Measurements from ENCODE around the gene PHLDA2.
A peak's percentile ranks its signal among the peaks of the same experiment; 100 is the strongest.

The PHLDA2 gene, protein sequence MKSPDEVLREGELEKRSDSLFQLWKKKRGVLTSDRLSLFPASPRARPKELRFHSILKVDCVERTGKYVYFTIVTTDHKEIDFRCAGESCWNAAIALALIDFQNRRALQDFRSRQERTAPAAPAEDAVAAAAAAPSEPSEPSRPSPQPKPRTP

DNA sequence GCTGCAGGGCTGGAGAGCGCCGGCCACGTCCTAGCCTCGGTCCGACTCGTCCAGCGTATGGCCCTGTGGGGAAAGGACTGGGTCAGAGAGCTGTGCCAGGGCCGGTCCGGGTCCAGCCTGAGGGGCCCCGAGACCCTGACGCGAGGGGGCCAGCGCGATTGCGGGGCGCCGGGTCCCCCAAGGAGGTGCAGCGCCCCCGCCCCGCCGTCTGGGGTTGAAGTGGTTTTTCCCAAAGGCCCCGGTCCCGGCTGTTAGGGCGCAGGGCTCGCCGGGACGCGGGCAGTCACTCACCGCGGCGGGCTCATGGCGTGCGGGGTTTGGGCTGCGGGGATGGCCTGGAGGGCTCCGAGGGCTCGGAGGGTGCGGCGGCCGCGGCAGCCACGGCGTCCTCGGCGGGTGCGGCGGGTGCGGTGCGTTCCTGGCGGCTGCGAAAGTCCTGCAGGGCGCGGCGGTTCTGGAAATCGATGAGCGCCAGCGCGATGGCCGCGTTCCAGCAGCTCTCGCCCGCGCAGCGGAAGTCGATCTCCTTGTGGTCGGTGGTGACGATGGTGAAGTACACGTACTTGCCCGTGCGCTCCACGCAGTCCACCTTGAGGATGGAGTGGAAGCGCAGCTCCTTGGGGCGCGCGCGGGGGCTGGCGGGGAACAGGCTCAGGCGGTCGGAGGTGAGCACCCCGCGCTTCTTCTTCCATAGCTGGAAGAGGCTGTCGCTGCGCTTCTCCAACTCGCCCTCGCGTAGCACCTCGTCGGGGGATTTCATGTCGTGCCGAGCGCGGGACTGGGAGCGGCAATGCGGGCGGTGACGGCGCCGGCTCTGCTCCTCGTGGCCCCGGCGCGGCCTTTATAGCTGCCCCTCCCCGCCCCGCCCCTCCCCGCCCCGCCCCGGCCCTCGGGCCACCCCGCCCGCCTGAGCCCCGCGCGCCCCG lies at the start of gene PHLDA2:
TSS of gene PHLDA2 (minus strand) at position 816 of the 926 bp plus-strand sequence. CDS start at position 760, 56 bp downstream.
- DNase-seq = peak; percentile 64

DNA sequence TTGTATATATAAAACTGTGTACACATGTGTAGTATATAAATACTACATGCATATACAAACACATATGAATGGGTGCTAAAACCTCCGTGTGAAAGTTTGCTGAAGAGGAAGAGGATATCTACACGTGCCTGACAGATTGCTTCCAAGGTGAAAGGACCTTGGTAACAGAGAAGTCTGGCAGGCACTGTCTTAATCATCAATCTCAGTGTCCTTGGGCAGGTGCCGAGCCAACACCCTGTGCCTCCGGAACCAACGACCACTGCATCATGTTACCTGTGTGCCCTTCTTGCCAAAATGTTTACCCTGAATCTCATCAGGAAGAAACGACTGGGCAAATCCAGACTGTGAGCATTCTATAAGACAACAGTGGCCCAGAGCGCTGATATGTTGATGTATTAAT lies 47.9 kb upstream of the PHLDA2 start:
- DNase-seq = no peak

DNA sequence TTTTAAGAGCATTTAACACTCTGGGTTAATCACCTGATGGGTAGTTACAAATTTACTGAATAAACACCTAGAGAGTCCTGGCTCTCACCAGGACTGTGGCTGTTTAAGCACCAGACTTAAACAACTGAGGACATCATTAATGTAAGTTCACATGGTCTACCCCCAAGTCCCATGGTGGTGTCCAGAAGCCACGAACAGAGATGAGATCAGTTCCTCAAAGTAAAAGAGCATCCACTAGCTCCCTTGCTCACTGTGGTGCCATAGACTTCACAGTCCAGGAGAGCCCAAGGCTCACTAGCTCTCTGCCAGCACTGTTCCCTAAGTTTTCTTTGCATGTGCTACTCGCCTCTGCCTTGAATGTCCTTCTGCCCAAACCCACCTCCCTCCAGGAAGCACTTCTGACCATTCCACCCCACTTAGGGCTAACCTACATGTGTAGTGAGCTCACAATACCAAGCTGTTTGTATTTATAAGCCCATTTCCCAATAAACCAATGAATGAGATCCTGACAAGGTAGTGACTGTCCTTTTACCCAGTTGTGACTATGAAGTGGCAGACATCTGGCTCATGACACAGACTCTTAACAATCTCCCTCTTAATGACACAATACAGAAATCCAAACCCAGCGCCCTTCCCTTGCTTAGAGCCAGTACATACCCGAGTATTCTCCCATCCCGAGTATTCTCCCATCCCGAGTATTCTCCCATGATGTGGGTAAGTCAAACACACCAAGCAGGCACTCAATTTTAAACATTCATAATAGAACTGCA lies 47.3 kb upstream of the PHLDA2 start:
- DNase-seq = no peak

DNA sequence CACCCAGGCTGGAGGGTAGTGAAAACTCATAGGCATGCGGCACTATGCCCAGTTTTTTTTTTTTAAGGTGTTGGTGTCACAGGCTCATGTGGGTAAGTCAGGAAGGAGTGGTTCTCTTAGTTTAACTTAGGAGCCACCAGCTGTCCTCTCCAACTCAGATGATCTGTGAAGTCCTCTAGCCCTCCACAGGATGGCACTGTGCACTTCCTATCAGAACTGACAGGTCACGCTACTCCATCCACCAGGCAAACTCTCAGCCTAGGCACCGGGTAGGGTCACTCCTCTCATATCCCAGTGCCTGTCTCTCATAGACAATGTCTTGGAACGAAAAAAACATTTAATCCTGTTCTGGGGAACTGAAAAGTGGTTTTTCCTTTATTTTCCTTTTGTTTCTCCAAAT lies 46.4 kb upstream of the PHLDA2 start:
- DNase-seq = peak; percentile 64

DNA sequence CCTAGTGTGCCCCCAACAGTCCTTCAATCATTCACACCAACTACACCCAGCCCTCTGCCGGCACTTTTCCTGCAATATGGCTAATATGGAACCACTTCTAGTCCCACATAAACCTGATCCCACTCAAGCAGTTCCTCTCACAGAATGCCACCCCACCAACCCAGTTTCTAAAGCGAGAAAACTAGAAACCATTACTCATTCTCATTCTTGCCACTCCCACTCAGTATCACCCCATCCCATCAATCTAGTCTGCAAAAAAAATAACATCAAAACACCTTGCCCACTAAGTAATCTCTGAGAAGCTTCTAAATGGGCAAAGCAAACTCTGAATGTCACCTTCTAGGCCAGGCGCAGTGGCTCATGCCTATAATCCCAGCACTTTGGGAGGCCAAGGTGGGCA lies 45.1 kb upstream of the PHLDA2 start:
- no peak for DNase-seq

DNA sequence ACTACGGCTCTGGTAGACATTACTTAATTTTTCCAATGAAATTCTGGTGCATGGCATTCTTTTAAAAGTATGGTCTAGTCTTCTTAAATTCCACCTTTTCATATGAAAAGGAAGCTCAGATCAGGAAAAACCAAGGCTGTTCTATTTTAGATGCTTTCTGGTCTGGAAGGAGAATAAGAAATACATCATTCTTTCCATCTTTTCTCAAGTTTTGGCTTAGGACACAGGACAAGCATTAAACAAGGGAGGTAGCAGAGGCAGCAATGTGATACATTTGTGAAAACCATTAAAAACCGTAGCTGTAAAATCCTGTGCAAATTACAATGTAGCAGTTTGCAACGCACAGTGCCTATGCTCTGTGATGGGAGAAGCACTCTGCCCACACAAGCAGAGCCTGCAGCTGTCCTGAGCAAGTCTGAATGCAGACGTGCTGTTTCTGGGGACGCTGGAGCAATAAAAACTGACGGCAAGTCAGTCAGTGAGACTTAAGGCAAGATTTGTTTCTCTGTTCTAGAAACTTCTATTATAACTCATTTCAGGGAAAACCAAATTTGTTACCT lies 39.2 kb upstream of the PHLDA2 start:
- no peak for DNase-seq

DNA sequence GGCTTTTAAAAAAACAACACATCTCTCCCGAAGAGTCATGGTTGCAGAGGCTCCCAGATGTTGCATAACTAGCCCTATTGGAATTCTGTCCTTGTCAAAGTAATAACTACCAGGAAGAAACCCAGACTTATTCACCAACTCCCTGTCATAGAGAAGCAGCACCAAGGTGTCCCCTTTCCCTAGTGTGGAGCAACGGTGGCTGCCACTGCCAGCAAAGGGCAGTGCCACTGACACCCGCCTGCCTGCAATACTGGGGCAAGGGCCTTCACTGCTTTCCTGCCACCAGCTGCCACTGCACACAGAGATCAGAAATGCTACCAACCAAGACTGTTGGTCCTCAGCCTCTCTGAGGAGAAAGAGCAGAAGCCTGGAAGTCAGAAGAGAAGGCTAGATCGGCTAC lies 35.6 kb upstream of the PHLDA2 start:
- no peak for DNase-seq

DNA sequence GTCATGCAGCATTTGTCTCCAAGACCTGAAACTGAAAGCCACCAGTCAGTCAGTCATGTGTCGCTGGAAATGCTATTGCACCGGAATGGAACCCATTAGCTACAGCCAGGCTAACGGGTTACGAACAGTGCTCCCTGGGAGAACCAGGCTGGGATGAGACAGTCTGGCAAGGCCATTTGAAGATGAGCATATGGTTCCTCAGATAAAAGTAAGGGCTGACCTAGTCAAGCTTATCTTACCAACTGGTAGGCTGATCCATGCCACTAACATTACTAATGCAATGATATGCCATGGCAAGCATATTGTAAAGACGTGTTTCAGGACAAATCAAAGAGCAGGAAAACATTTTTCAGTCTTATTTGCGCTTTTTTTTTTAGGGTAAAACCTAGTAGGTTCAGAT lies 34.5 kb upstream of the PHLDA2 start:
- no peak for DNase-seq

DNA sequence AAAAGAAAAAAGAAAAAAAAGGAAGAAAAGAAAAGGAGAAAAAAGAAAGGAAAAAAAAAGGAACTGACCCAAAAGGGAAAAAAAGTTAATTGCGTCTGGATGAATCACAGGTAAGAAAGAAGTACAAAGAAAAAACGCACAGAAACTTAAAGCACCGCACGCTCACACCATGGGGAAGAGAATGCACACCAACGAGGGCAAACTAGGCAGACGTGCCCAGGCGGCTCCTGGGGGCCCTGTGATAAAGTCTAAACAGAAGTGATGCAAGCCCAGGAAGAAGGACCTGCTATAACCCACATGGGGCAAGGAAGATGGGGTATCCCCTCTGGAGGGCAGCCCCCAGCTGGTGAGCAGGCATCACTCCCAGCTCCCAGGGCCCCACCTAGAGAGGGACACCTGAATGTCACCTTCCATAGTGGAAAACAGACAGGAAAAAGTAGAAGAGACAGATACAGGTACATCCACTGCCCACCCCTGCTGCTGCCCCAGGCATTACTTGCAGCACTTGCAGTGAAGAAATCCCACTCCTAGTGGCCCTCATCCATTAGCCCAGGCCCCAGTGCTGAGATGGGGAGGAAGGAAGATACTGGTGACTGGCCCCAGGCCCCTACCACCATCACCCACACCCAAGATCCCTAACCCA lies 34.0 kb upstream of the PHLDA2 start:
- DNase-seq = no peak

DNA sequence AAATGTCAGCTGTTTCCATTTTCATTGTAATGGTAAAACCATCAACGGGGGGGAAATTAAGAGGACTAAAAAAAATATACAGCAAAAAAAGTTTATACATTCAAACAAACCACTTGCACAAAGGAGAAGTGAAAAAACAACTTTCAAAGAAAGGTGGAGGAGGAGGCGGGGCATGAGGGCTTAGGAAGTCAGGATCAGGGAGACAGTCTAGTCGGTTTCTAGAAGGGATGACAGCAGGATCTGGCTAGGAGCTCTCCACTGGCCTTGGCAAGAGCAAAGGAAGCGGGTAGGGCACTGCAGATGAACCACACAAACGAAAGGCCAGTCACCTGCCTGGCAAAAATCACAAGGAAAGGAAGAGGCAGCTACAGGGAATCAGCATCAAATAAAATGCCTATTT lies 31.9 kb upstream of the PHLDA2 start:
- no peak for DNase-seq

DNA sequence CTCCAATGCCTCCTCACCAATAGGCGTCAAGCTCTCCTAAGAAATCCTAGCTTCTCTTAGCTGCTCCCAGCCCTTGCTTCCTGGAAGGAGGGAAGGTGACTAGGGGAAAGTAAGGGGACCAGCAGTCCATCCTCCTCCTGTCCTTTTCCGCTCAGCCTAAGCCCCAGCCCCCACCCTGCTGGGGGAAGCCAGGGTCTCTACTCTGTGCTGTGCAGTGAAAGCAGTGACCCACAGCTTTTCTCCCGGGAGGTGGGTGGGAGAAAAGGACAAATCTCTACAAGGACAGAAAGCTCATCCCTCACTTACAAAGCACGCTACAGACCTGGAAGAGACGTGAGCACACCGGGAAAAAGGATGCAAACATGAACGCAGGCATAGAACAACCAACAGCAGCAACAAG lies 30.9 kb upstream of the PHLDA2 start:
- no peak for DNase-seq

DNA sequence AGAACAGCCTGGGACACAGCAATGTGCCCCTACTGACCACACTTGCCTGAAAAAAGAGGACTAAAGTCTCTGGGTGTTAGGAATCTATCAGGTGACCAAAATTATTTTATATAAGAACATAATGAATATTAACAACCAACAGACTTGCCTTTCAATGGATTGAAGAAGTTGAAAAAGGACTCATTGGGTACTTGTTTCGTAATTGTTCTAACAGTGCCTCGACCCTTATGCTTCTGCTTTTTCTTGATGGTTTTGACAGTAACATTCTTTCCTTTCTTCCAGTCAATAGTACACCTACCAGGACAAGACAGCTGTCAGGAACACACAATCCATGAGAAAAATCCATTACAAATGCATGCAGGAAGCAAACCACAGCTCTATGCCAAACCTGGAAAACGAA lies 29.0 kb upstream of the PHLDA2 start:
- DNase-seq = no peak

DNA sequence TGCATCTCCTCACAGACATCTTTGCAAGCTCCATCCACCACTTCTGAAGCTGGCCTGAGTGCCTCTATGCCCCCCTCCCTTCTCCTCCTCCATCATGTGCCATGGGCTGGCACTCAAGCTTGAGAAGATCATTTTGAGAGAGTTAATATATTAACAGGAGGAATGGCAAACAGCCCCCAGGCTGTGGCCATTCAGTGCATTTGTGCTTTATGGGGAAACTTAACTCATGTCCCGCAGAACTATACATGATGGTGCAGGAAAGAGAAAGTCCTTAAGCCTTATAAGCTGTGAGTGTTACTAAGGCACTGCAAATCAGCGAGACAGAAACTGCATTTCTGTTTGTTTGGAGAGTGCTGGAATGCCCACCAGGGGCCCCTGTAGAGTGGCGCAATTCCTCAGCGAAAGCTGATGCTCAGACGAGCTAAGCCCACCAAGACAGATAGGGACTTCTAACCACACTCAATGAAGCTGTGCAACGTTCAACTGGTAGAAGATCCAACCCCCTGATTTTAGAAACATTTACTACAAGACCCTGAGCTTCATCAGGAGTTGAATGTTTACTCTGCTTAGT lies 26.8 kb upstream of the PHLDA2 start:
- DNase-seq = no peak

DNA sequence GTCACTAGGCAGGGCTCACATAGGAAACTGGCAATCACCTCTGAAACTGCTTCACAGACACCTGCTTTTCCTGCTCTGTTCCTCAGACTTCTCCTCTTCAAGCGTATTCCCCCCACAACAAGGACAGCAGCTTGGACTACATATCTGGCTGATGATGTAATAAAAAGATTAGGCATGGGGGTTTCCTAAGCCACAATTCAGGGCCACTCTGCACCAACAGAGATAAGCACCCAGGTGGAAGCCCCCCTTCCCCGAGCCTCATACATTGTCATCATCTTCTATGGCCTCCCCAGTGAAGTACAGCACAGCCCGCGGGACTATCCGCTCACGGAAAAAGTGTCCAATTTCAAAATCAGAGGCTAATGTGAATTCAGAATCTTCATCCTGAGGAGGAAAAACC lies 25.0 kb upstream of the PHLDA2 start:
- DNase-seq = no peak

DNA sequence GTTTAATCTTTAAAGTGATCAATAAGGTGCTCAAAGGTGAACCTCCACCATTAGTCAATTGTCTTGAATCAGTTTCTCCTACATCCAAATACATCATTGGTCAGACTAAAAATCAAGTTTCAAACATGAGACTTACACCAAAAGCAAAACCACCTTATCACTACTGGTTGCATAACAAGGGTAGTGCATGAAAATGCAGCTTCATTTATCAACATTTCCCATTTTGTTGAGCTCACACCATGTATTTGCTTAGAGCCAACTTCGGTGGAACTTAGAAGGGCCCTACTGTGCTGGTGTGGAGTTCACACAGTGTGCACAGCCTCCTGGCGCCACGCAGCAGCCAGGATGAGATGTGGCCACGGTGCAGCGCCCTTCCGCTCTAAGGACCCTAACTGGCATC lies 23.1 kb upstream of the PHLDA2 start:
- DNase-seq = no peak

DNA sequence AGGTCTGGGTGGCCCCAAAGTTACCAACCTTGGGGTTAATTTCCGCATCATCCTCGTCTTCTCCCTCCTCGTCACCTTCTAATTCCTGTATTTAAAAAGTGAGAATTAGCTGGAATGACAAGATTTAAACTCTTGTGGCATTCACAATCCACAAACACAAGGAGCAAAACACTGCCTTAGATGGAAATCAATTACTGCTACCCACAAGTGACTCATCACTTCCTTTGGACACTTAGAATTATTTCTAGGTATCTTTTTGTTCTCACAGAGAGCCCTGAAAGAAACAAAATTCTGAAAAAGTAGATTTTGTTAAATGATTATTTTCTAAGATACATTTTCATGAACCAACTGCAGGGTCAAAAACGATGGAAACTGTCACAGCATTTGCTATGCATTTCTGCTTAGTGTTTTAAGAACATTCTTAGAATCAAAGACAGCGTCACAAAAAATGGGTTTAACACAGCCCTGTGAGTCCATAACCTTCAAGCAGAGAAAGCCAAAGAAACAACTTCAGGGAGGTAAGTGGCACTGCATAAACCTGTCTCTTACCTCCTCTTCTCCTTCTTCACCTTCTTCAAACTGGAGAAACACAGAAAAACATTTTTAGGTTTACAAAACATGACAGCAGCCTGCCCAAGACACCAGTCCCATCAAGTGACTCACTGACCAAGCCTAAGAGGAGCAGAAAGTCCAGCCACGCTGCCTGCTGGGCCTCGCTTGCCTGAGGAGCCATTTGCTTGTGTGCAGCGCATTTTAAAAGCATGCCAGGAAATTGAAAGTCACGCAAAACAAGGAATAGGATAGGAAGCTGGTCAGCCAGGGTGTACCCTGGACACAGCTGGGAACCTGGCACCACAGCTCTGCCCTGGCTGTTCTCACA lies 22.3 kb upstream of the PHLDA2 start:
- DNase-seq = no peak

DNA sequence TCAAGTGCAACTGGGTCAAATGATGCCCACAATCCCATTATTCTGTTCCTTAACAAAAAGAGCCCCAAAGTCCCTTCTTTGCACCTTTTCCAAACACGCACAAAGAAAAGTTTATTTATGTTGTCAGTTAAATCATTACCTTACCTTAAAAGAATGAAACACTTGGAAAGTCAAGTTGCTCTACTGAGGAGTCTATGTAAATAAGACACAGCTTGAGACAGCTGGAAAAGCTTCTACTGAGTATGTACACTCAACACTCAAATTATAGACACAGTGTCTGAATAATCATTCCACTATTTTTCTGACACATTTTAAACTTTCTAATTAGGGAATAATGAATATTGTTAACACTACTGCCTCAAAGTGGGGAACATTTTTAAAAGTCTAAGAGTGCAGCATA lies 21.6 kb upstream of the PHLDA2 start:
- DNase-seq = no peak

DNA sequence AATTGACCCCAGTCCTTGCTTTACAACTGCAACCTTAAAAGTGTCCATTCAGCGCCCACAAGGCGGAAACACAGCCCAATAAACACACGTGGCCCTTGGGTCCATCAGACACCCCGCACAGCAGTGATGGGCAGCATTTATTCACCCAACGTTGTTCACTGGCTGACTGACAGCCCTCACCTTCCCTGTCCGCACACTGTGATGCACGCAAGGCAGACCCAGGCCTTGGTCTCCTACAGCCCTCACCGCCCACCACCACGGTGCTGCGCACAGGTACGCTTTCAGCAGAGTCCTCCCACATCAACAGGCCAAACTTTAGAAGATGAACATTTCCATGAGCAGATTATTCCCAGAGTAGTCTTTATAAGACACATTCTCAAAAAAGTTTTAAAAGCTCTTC lies 20.7 kb upstream of the PHLDA2 start:
- no peak for DNase-seq

DNA sequence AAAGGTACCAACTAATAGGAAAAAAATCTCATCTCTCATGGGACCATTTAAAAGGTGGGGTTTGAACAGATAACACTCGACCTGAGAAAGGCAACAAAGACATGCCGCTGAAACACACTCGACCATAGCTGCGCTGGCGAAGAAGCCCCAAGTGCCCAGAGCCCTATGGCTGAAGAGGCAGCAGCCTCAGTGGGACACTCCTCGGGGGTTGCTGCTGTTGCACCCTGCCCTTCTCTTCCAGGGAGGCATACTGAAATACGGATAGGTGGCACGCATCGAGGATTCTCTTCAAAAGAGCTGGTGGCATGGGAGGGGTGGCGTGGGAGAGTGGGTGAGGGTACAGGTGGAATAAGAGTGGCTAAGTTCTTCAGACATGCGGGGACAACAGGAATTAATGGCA lies 18.5 kb upstream of the PHLDA2 start:
- no peak for DNase-seq

DNA sequence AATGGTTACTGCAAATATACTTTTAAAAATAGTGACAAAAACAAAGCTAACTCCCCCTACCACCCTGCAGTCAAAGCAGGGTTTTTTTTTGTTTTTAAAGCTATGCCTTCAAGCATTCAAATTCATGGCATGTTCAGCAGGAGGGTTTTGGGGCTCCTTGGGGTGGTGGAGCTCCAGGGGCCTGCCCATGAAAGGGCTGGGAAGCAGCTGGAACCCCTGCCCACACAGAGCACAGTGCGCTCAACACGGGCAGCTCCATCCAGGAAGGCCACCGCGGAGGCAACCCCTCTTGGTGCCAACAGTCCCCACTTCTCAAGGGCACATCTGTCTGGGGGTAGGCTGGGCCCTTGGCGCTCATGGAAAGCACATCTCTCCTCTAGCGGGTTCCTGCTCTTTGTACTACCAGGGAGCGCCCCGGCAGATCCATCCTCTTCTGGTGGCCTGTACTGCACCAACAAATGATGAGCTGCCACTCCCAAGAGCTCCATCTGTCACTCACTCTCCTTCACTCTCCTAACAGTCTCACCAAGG lies 16.6 kb upstream of the PHLDA2 start:
- DNase-seq = no peak

DNA sequence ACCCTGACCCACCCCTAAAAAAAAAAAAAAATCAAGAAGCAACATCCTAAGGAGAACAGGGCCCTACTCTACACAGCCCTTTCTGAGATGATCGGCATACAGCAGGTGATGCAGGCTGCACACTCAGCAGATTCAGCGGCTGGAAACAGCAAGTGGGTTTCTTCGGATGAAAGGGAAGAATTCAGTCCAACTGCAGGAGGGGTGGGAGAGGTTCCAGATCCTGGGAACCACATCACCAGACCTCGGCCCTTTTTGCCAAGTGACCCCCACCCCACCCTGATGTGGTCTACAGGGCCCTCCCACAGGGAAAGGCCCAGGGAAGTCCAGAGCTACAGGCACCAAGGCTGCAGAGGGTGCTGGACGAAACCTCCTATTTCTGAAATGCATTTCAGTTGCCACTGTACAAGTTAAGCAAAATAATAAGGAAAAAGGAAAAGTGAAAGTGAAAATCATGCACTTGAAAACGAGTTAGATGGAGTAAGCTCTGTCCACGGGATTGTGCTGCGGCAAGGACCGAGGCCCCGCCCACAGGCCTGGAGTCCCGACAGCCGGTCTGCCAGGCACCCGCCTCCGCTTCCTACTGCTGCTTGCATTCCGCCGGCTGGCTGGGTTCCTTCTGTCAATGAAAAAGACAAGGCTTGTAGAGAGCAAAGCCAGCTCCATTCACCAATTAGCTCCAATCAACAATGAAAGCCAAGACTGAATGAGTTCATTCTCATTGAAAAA lies 16.0 kb upstream of the PHLDA2 start:
- peak; percentile 42 for DNase-seq

Data from CD4-positive, alpha-beta T cell treated with Interleukin-21 for 1 hour (primary cell).